ENCODE measurements around the gene PRKAG2. TPM values are rescaled to one million over a fixed set of nuclear protein-coding genes. Genes with fewer than 3 reads are reported as not detected.
"Not testable (repeated sequence)": the region's sequence is repeated elsewhere in the genome, so short reads cannot be mapped to it uniquely, and the experiment has no call there.

PRKAG2 gene
- total RNA-seq, 1 donor from 2014 or later = 120 TPM

GRCh38 chr7:151801782-151802468 is 75.0 kb downstream of the PRKAG2 start:
- no peak for ATAC-seq (ENCODE audit: poor library complexity)
- DNase-seq = peak; percentile 12

DNA sequence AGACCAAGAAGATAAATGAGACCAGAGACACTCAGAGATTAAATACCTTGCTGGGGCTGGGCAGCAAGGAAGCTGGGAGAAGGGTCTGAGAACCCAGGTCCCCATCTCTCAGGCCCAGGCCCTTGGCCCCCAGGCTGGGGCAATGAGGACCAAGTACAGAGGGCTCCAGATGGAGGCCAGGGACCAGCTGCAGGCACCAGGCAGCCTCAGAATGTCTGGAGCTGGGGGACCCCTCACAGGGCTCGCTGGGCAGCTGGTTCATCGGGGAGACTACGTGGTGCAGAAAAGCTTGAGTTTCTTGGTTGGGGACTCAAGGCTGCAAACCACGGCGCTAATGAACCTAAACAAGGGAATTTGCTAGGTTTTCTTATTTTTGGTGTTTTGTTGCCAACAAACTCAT is 75.6 kb downstream of the PRKAG2 start:
- ATAC-seq (ENCODE audit: poor library complexity) (no peak), DNase-seq (peak; percentile 18)
- intact Hi-C loops (cut with DNase I) = no loop called here

More at GRCh38 chr7:151801782-151802468, 75.0 kb downstream of the PRKAG2 start:
- intact Hi-C loops (cut with DNase I) = no loop called here

DNA sequence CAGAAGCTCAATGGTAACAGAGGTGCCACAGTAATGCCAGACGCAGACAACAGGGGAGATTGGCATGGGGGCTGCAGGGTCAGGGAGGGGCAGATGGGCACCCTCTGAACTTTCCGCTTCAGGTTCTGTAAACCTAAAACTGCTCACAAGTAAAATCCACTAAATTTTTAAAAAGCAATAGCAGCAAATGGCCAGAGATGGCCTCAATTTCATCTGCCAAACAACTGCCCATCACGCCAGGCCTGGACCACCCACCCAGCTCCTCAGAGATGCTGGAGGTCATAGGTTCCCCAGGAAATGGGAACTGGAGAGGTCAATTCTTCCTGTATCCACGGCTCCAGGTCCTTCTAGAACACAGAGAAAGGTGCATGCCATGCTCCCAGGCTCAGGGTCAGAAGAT is 76.1 kb downstream of the PRKAG2 start:
- DNase-seq (peak; percentile 13), ATAC-seq (ENCODE audit: poor library complexity) (no peak)
- intact Hi-C loops (cut with DNase I) = no loop called here

DNA sequence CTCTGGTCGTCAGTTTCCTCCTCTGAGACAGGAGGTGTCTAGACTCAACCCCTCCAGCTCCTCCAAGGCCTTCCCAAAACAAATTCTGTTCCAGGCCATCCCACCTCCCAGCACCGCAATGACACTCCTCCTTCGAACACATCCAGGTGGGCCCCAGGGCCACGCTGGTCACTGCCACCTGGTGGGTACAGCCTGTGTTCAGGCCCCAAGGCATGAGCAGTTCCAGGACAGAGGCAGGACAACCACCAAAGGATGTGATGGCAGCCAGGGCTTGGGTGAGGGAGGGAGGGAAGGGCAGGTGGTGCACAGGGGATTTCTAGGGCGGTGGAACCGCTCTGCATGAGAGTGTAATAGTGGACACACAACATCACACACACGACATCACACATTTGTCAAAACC is 76.5 kb downstream of the PRKAG2 start:
- DNase-seq = peak; percentile 6
- ATAC-seq (ENCODE audit: poor library complexity) = no peak
- intact Hi-C loops (cut with DNase I) = no loop called here

DNA sequence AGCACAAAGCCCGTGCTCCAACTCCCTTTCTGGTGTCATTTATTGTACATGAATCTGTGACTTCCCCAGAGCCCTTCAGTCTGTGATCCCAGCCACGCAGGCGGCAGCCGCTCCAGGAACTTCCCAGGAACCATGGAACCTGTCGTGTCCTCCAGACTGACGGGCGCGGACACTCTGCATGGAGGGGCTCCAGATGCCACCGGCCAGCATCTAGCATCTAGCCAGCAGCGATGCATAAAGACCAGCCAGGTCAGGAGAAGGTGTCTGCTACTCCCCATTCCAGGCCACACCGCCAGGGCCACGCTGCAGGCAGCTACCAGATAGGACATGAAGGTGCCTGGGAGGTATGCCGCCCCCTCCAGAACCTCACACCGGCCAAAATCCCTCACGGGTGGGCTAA is 77.4 kb downstream of the PRKAG2 start:
- DNase-seq (peak; percentile 33), ATAC-seq (ENCODE audit: poor library complexity) (no peak)
- intact Hi-C loops (cut with DNase I) = no loop called here

DNA sequence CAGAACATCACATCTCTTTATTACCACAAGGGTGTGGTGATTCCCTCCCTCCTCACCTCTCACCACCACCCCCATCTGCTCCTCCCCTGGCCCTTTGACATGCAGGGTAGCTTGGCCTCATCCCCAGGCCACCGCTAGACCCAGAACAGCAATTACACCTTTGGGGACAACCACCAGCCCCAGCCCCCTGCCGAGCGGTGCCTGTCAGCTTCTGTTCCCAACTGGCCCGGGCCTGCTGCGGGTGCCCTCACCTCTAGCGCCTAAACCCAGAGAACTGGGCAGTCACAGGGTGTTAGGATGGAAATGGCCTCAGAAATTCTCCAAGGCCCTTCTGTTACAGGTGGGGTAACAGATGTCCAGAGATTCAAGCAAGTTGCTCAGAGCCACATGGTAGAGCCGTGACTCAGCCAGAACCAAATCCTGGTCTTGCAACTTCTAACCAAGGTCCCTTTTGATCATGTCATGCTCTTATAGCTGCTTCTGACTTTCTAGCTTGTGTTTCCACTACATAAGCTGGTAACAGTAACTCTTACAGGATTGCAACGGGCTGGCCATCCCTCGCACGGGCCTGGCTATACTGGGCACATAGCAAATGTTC is 78.0 kb downstream of the PRKAG2 start:
- intact Hi-C loops (cut with DNase I) = no loop called here
- ATAC-seq (ENCODE audit: poor library complexity) (no peak), DNase-seq (peak; percentile 35)

- DNase-seq (peak; percentile 87), ATAC-seq (ENCODE audit: poor library complexity) (peak; percentile 79)
- intact Hi-C loops (cut with DNase I) = not testable (repeated sequence)
These were observed 79.1 kb downstream of the PRKAG2 start for GRCh38 chr7:151797667-151798307.

DNA sequence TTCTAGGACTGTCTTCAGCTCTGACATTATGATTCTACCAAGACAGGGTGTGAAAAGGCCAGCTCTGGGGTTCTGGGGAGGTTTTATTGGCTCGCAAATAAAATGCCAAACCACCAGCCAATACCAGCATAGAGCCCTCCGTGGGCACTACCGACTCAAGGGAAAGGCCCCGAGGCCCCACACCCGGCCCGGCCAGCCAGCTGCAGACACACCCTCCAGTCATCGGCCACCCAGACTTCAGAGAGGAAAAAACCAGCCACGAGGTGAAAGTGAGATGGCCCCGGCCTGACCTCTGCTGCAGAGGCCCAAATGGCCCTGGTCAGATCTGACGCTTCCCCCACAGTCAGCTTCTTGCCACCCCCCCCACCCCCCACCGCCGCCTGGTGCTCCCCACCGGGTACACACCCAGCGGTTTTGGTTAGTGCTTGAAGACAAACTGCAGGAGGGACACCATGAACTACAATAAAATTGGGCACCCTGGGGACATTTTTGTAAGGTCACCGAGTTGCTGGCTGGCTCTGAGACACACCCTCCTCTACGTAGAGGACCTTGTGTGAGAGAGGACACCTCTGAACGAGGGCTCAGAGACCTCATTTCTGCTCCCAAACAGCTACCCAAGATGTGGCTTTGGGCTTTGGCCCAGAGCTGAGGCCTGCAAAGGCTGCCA is 79.9 kb downstream of the PRKAG2 start:
- intact Hi-C loops (cut with DNase I) = no loop called here
- DNase-seq = peak; percentile 46
- ATAC-seq (ENCODE audit: poor library complexity) = peak; percentile 24

GRCh38 chr7:151796091-151796870 is 80.6 kb downstream of the PRKAG2 start:
- peak; percentile 59 for DNase-seq
- intact Hi-C loops (cut with DNase I) = no loop called here
- ATAC-seq (ENCODE audit: poor library complexity) = peak; percentile 8

DNA sequence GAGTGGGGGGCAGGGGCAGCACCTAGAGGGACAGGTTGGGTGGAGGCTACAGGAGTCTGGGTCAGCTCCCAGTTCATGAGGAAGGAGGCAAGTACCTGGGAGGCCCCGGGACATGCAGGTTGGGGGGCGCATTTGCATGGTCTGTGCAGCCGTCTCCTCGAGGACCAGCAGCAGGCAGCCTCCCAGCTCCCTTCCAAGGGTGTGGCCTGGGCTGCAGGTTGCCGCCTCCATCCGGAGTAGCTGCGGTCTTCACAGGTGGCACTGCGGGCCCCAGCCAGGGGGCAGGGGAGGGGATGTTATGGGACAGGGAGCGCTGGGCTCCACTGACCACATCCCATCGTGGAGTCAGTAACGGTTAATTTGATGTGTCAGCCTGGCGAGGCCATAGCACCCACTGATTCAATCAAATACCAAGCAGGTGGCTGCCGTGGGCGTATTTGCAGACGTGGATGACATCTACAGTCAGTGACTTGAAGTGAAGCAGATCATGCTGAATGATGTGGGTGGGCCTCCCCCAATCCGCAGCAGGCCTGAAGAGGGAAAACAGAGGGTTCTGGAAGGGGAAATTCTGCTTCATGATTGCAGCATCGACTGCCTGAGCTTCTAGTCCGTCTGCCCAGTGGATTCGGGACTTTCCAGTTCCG is 81.6 kb downstream of the PRKAG2 start:
- DNase-seq (peak; percentile 39), ATAC-seq (ENCODE audit: poor library complexity) (no peak)
- intact Hi-C loops (cut with DNase I) = no loop called here

DNA sequence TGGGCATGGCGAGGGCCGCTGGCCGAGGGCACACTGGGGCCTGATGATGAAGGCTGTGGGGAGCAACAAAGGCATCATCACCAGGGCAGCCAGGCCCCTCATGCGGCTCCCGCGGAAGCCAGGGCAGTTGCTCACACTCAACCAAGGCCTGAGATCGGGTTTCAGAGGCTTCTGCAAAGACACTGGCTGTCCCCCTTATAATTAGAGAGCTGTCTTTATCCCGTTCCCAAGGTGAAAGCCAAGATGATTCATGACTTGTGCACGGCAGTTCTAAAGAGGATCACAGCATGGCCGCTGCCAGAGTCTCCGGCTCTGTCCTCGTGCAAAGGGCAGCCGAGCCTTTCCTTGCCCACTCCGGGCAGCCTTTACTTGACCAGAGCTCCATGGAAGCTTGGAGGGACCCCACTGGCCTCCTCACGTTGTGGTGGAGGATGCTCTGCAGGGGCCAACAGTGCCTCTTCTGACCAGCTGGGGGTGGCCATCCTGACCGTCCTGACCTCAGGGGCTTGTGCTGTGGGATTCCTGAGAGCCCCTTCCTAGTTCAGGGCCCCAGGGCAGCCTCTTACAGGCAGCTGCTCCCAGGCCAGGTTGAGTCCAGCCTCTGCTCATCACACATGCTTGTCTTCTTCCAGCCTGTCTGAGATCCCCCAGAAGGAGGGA is 82.3 kb downstream of the PRKAG2 start:
- DNase-seq (peak; percentile 35), ATAC-seq (ENCODE audit: poor library complexity) (no peak)
- intact Hi-C loops (cut with DNase I) = no loop called here

DNA sequence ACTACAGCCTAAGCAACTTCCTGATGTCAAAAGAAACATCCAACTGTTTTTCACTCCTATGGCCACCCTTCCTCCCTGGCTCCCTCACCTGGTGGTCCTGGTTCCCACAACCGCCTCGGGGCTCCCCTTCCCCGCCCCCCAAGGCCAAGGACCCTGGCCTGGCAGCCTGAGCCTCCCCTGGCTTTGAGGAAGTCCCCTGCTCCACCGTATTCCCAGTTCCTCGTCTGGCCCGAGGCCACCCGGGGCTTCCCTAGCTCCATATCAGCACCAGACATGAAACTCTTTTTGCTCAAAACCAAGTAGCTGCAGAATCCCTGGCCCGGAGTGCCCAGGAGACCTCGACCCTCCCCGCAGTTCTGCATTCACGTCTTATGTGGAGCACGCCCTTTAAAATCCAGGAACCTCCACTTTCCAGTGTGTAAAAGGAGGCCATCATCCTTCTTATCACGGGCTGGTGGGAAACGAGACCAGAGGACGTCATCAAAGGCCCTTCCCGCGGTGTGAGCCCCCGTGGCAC is 82.9 kb downstream of the PRKAG2 start:
- peak; percentile 49 for DNase-seq
- peak; percentile 6 for ATAC-seq (ENCODE audit: poor library complexity)
- intact Hi-C loops (cut with DNase I) = no loop called here

DNA sequence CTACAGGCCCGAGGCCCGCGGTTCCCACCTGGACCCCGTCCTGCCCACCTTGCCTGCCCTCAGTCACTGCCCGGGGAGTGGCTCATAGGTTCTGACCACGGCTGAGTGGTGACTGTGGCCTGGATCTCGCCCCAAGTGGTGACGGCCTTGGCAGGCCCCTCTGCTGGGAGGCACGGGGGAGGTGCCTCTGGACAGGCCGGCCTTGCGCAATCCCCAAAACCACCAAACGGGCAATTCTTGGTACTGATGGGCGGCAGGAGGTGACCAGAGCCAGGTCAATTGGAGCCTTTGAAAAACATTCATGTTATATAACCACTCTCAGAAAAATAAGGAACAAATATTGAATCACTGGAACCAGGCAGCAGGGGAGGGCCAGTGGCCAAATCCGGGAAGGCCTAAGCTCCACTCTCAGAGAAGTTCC is 83.4 kb downstream of the PRKAG2 start:
- DNase-seq = peak; percentile 77
- intact Hi-C loops (cut with DNase I) = no loop called here
- peak; percentile 45 for ATAC-seq (ENCODE audit: poor library complexity)

DNA sequence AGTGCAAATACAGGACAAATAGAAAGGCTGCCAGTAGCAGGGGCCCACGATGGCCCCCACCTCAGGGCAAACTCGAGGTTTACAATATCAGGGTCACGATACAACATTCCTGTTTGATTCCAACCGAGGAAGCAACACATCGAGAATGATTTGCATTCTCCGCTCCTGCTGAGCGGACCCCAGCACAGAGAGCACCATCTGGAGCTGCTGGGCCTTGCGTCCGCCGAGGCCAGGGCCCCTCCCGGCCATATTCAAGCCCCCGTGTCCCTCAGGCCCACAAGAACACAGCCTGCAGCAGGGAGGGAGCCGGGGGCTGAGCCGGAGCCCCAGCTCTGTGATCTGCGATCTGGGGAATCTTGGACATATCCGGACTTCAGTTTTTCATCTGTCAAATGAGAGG is 84.3 kb downstream of the PRKAG2 start:
- intact Hi-C loops (cut with DNase I) = no loop called here
- DNase-seq (peak; percentile 24), ATAC-seq (ENCODE audit: poor library complexity) (no peak)

GRCh38 chr7:151792086-151792485 is 84.8 kb downstream of the PRKAG2 start:
- intact Hi-C loops (cut with DNase I) = no loop called here
- DNase-seq (no peak), ATAC-seq (ENCODE audit: poor library complexity) (no peak)

GRCh38 chr7:151790830-151791620 is 85.9 kb downstream of the PRKAG2 start:
- DNase-seq (peak; percentile 33), ATAC-seq (ENCODE audit: poor library complexity) (no peak)
- intact Hi-C loops (cut with DNase I) = no loop called here
